SK-N-SH (cell line): ENCODE measurements around the gene GABRB1.

Experiments
- EP300 ChIP-seq, 2 experiments: IDR thresholded peaks; 2 replicates each; pipeline versions ENCODE4 v1.4.0 to v1.6.1; 2012; ENCODE audit warnings: borderline replicate concordance in 1 of 2, low read depth in 1 of 2, low read length in 1 of 2
- FOXJ3 ChIP-seq: sonication (generic); formaldehyde crosslinking; IDR thresholded peaks from 2 replicates; pipeline ENCODE4 v1.5.1; 2020; ENCODE audit warnings: mild to moderate bottlenecking, missing genetic modification reagents
- NRF1 ChIP-seq: IDR thresholded peaks from 2 replicates; pipeline ENCODE4 v1.6.1; 2012; ENCODE audit warnings: low read depth, mild to moderate bottlenecking, low read length
- POLR2AphosphoS5 ChIP-seq: IDR thresholded peaks from 2 replicates; pipeline ENCODE4 v1.6.1; 2012; ENCODE audit warnings: low read depth, low read length
- USF1 ChIP-seq: IDR thresholded peaks from 2 replicates; pipeline ENCODE4 v1.4.0; 2012; ENCODE audit warnings: low read depth, borderline replicate concordance
- TF ChIP-seq, protein P1 (sequence below): fragments of 200-600 bp; sonication (generic); IDR thresholded peaks from 2 replicates; pipeline ENCODE4 v1.6.1; 2017; ENCODE audit warnings: antibody characterized with exemption, mild to moderate bottlenecking, moderate library complexity
- TF ChIP-seq, protein P2 (sequence below): IDR thresholded peaks from 2 replicates; pipeline ENCODE4 v1.4.0; 2012; ENCODE audit warnings: low read depth
- TF ChIP-seq, protein P3 (sequence below): fragments of 150-350 bp; IDR thresholded peaks from 2 replicates; pipeline ENCODE4 v1.6.1; 2016; ENCODE audit warnings: mild to moderate bottlenecking, low read depth, low read length

DNA sequence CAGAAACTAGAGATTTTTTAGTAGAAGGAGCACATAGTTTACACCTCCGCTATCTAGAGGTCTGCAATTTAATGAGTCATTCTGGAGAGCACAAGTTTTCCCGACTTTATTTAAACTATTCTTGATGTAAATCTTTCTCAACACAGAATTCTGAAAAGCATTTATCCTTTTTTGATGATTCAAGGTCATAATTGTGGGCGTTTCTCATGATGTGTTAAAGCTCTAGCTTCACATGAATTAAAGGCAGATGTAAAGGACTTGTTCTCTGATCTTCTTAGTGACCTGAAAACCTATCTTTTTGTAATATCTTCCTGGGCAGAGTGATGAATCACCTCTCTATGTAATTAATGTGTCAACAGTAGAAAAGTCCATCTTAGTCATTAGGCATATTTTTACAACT lies 303.3 kb downstream of the GABRB1 start:
- TF ChIP-seq, protein P1, sequence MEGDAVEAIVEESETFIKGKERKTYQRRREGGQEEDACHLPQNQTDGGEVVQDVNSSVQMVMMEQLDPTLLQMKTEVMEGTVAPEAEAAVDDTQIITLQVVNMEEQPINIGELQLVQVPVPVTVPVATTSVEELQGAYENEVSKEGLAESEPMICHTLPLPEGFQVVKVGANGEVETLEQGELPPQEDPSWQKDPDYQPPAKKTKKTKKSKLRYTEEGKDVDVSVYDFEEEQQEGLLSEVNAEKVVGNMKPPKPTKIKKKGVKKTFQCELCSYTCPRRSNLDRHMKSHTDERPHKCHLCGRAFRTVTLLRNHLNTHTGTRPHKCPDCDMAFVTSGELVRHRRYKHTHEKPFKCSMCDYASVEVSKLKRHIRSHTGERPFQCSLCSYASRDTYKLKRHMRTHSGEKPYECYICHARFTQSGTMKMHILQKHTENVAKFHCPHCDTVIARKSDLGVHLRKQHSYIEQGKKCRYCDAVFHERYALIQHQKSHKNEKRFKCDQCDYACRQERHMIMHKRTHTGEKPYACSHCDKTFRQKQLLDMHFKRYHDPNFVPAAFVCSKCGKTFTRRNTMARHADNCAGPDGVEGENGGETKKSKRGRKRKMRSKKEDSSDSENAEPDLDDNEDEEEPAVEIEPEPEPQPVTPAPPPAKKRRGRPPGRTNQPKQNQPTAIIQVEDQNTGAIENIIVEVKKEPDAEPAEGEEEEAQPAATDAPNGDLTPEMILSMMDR: no peak
- no peak for TF ChIP-seq EP300 (IDR thresholded peaks at IDR 0.05; ENCODE audit: borderline replicate concordance in 1 of 2, low read depth in 1 of 2, low read length in 1 of 2)
- no peak for TF ChIP-seq POLR2AphosphoS5
- no peak for TF ChIP-seq USF1
- TF ChIP-seq, protein P2, sequence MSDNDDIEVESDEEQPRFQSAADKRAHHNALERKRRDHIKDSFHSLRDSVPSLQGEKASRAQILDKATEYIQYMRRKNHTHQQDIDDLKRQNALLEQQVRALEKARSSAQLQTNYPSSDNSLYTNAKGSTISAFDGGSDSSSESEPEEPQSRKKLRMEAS: no peak
- TF ChIP-seq FOXJ3 (CRISPR knock-in tag): no peak
- TF ChIP-seq, protein P3, sequence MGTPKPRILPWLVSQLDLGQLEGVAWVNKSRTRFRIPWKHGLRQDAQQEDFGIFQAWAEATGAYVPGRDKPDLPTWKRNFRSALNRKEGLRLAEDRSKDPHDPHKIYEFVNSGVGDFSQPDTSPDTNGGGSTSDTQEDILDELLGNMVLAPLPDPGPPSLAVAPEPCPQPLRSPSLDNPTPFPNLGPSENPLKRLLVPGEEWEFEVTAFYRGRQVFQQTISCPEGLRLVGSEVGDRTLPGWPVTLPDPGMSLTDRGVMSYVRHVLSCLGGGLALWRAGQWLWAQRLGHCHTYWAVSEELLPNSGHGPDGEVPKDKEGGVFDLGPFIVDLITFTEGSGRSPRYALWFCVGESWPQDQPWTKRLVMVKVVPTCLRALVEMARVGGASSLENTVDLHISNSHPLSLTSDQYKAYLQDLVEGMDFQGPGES: no peak
- no peak for TF ChIP-seq NRF1
